Umbilical cord (tissue), 2 donors: ENCODE measurements around the gene GLCE. TPM values are rescaled to one million over a fixed set of nuclear protein-coding genes. Genes with fewer than 3 reads are reported as not detected.

ENCODE experiments used
- DNase-seq: peaks from one replicate; pipeline ENCODE4 v3.0.0-alpha.2; 2015; ENCODE audit warnings: low spot score
- total RNA-seq: library from RNA; depleted of rRNA; stranded (reverse); fragments of >200 nt; gene quantifications from one replicate; pipeline ENCODE4 v1.2.3, GENCODE V29; 2014; ENCODE audit warnings: low replicate concordance; ENCODE audit not compliant: insufficient read depth

GLCE gene
- total RNA-seq, 1 donor from 2014 or later, result 33.5 TPM

DNA sequence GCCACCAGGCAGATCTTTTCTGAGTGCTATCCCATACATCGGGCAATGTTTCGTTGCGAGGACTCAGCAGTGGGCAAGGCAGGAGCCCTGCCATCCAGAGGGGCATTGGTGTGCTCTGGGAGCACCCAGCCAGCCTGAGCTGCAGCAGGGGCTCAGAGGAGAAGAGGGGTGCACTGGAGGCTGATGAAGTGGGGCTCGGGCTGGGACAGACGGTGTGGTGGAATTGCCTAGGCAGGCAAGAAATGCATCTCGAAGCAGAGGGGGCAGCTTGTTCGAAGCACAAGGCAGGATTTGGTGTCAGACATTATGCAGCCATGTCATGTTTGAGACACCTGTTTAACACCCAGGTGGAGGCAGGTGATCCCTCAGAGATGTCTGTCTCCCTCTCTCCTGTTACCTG lies 157.6 kb downstream of the GLCE start:
- no peak for DNase-seq

DNA sequence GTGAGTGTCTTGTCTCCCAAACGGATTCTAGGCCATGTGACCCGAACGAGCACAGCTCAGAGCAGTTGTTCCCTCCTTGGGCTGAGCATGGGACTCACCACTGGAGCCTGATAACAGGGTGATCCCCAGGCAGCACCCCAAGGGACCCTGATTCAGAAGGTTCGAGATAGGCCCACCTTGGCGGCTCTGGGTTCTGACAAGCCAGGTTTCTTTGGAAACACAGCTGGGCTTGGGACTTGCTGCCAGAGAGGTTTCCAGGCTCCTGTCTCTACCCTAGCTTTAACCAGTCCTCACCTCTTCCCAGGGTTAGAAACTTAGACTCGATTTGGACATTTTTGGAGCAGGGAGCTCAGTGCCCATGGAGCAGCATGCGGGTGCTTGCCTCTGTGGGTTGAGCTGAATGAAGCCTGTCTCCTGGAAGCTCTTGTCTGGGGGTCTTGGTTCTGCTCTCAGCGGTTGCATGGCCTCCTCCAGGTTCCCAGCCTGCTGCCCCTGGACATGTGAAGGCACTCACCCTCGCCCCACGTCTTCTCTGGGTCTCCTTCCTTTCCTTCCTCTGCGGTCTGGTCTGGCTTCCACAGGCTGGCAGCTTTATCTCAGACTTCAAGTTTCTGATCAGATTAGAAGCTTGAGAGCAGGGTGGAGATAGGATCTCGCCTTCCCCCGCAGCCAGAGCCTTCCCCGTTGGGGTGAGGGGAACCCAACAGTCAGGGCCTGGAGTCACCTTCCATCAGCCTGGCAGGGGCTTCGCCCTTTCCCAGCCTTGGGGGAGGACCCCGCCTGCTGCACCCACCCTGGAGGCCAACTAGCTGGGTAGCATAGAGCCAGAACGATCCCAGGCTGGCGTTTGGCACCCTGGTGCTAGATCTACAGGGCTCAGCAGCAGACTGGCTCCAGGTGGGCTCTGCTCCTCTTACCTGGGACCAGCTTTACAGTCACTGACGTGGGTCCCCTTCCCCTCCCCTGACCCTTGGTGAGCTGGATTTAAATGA lies 159.2 kb downstream of the GLCE start:
- no peak for DNase-seq

DNA sequence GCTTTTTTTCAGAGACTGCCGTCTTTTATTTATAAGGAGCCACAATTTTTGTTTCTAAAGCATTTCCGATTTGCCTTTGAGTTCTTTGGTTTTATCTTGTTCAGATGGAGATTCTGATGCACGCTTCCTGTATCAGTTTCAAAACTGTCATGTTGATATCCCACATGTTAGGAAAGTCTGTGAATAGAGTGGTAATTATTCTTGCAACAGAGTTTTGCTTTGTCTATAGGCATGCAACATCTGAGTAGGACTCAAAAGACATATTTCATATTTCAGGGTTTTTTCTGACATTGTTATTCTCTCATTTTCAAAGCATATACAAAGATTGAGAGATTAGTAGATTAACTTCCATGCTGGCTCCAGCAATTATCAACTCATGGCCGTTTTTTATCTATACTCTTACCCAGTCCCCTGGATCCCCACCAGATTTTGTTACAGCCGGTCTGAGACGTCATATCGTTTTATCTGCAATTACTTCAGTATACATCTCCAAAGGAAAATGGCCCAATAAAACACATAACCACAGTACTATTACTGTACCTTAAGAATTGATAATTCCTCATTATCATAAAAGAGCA lies 160.6 kb downstream of the GLCE start:
- no peak for DNase-seq

Other genes starting within 250 kb of the GLCE start
- 0.72 TPM for gene SPESP1, start 230.1 kb upstream of the GLCE start, total RNA-seq
- 1.2 TPM for gene NOX5, start 145.9 kb upstream of the GLCE start, total RNA-seq
- gene PAQR5, start 138.3 kb downstream of the GLCE start, total RNA-seq, result 0.96 TPM